Middle frontal gyrus (tissue), 1 donor: ENCODE measurements around the gene MBD5.

ENCODE experiments used
- DNase-seq: peaks from one replicate; pipeline ENCODE4 v3.0.0-alpha.2; 2015; ENCODE audit warnings: low spot score; ENCODE audit errors: extremely low spot score

MBD5 gene

DNA sequence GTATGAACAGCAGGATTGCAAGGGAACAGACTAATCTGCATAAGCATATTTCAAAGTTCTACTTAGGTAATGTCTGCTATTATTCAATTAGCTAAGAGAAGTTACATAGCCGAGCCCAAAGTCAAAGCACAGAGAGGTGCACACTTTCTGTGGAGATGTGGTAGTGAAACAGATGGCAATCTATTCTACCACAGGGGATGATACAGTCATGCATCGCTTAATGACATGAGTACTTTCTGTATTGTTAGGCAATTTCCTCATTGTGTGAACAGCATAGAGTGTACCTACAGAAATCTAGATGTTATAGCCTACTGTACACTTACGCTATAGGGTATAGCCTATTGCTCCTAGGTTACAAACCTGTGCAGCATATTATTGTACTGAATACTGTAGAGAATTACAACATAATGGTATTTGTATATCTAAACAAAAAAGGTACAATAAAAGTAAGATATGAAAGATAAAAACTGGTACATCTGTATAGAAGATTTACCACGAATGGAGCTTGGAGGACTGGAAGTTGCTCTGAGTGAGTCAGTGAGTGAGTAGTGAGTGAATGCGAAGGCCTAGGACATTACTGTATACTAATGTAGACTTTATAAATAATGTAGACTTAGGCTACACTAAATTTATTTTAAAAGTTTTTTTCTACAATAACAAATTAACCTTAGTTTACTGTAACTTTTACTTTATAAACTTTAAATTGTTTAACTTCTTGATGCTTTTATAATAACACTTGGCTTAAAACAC, 197.6 kb downstream of the MBD5 start:
- no peak for DNase-seq

DNA sequence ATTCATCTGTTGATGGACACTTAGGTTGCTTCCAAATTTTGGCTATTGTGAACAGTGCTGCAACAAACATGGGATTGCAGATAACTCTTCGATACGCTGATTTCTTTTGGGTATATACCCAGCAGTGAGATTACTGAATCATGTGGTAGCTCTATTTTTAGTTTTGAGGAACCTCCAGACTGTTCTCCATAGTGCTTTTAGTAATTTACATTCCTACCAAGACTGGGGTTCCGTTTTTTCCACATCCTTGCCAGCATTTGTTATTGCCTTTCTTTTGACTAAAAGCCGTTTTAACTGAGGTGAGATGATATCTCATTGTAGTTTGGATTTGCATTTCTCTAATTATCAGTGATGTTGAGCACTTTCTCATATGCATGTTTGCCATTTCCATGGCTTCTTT, 200.3 kb downstream of the MBD5 start:
- DNase-seq: no peak

DNA sequence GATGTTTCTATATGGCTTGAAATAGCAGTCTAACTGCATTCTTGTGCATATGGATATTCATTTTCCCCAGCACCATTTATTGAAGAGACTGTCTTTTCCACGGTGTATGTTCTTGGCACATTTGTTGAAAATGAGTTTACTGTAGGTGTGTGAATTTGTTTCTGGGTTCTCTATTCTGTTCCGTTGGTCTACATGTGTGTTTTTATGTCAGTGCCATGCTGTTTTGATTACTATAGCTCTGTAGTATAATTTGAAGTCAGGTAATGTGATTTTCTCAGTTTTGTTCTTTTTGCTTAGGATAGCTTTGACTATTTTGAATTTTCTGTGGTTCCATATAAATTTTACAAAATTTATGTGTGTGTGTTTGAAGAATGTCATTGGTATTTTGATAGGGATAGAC, 201.0 kb downstream of the MBD5 start:
- no peak for DNase-seq

DNA sequence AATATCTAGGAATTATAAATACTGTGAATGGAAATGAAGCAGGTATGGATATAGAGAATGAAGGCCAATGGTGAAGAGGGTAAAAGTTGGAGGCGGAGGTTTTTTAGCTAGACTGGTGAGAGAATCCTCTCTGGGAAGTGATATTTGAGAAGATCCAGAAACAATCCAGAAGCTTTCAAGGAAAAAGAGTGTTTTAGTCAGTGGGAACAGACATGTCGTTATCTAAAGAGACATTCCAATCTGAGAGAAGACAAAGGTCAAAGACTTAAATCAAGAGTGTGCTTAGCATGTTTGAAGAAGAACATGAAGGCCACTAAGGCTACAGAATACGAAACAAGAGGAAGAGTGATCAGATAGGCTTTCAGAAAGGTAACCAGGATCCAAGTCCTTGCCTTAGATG, 211.0 kb downstream of the MBD5 start:
- DNase-seq: no peak

DNA sequence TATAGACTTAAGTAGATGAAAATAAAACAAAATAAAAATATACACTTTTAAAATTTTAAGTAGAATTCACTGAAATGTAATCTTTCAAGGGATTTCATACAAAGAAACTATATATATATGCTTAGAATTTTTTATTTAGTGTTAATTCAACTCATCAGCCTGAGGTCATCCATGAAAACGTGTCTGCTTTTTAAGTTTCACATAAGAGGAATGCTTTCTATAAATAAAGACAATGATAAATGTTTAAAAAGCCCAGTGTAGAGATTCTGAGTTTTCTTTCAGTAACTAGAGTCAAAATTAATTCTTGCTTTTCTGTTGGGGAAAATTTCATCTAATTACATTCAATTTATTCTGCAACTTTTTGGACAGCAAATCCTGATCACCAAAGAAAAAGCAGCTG, 213.3 kb downstream of the MBD5 start:
- DNase-seq: no peak

DNA sequence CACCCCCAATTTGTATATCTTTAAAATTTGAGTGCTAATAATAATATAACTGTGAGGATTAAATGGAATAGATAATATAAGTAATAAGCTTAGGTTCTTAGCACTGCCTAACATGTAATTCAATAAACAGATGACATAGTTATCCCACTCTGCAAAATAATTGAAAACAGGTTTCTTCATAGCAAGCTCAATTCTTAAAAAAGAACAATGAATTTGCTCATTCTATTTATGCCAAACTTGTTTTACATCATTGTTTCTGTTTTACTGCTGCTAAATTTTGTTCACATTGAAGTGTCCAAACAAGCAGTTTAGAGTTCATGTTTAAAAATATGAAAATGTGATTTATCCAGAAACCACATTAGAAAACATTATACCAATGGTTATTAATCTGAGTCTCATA, 217.0 kb downstream of the MBD5 start:
- no peak for DNase-seq

DNA sequence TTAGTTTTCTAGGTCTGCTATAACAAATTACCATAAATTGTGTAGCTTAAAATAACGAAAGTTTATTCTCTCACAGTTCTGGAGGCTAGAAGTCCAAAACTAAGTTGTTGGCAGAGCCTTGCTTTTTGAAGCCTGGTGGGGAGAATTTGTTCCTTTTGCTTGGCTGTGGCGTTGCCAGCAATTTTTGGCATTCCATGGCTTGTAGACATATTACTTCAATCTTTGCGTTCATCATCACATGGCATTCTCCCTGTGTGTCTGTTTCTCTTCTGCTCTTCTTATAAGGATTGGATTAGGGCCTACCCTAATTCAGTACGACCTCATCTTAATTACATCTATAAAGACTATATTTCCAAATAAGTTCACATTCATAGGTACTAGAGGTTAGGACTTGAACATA, 217.7 kb downstream of the MBD5 start:
- DNase-seq: no peak

DNA sequence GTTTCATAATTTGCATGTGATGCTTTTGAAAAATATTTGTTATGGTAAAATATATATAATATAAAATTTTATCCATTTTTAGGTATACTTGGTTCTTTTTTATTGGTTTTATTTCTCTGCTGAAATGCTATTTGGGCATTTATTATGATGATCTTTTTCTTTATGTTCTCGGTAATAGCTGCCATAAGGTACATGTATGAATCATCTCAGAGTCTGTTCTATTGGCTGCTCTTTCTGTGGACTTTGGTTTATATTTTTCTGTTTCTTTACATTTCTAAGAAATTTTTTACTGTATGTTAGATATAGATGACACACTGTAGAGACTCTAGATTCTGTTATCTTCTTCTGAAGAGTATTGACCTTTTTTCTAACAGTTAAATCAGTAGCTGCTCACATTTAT, 219.9 kb downstream of the MBD5 start:
- DNase-seq: no peak

DNA sequence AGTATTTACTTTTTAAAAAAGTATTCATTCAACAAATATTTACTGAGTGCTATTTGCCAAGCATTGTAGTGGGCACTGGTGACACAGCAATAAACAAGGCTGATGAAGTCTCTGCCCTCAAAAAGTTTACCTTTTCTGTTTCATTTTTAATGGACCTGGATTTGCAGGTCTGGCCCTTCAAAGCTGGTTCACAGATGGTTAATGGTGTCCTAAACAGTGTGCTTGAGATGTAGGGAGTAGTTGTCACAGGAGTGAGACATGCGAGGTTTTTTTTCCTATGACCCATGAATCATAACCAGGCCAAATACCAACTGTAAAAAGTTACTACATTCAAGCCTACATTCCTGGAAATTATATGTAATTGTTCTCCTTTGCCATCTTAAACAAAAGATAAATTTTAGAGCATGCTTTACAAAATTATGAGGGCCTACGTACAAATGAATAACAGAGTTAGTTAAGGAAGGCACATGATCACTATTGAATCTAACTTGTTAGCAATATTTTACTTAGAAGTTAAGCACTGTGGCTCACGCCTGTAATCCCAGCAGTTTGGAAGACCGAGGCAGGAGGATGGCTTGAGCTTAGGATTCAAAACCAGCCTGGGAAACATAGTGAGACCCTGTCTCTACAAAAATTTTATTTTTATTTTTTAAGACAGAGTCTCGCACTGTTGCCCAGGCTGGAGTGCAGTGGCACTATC, 223.9 kb downstream of the MBD5 start:
- DNase-seq: no peak

DNA sequence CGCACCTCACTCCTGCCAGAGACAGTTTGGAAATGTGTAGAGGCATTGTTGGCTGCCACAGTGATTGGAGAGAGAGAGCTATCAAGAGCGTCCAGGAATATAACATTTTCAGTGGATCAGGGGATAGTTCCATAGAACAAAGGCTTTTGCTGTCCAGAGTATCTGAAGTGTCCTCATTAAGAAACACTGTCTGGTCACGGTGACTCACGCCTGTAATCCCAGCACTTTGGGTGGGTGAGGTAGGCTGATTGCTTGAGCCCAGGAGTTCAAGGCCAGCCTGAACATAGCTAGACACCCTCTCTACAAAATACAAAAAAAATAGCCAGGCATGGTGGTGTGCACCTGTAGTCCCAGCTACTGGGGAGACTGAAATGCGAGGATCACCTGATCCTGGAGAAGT, 231.1 kb downstream of the MBD5 start:
- no peak for DNase-seq

DNA sequence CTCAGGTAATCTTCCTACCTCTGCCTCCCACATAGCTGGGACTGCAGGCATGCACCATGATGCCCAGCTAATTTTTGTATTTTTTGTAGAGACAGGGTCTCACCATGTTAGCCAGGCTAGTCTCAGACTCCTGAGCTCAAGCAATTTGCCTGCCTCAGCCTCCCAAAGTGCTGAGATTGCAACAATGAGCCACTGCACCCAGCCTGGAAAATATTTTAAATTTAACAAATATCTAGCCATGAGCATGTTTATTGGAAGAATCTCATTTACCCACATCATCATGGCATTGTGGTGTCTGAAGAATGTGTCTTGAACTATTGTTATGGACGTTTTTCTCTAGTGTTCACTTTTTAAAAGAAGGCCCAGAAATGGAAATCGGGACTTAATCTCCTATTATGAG, 231.8 kb downstream of the MBD5 start:
- DNase-seq: no peak

DNA sequence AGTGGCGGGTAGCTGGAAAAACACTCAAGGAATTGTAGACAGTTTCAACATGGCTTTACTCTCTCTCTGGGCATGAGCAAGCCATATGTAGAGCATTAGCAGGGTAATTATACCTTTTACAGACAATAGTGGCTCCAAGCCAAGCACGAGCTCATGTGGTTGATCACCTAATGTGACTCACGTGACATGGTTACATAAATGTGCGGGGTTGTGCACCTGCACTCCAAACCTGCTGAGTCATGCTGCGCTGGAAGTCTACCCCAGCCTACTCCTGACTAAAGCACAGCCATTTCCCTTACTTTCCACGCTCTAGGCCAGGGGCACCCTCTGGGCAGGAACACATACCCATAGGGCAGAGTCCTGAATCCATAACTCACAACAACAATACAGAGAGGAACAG, 232.8 kb downstream of the MBD5 start:
- DNase-seq: no peak

DNA sequence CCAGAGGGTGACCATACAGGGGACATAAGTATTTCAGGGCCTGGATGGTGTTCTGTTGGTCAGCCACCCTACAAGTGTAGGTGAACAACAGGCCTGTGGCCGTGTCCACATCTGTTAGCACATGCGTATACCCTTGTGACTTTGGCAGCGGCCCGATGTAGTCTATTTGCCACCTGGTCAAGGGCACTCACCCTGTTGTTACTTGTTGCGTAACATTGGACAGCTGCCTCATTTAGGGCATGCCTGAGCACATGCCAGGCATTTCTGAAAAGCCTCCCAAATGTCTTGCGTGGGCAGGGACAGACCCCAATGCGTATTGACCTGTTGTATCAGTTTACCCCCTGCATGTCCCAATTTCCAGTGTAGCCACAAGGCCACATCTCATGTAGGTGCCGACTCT, 235.0 kb downstream of the MBD5 start:
- DNase-seq: no peak

DNA sequence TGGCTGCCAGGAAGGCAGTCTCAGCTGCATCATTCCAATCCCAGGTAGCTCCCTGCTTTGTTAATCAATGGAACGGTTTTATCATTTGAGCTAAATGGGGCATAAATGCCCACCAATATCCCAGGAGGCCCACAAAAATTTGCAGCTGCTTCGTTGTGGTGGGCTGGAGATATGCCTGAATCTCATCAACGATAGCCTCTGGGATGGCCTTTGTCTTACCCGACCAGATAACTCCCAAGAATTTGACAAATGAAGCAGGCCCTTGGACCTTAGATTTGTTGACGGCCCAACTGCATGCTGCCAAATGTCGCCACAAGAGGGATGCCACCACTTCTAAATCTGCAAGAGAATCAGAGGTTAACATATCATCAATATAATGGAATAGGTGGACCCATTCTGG, 236.4 kb downstream of the MBD5 start:
- DNase-seq: no peak

DNA sequence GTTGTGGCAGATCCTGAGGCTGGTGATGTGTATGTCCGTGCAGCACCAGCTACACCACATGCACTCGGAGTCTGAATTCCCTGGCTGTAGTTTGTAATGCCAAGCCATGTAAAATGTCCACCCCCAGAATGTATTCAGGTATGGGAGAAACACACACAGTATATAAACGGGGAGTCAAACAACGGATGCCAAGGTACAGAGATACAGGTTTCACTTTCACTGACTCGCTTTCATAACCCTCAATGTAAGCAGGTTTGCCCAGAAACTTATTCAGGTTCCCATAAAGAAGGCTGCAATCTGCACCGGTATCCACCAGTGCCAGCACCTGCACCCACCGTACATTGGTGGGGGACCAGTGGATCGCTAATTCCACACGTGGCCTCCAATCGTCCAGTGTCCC, 237.2 kb downstream of the MBD5 start:
- DNase-seq: no peak

DNA sequence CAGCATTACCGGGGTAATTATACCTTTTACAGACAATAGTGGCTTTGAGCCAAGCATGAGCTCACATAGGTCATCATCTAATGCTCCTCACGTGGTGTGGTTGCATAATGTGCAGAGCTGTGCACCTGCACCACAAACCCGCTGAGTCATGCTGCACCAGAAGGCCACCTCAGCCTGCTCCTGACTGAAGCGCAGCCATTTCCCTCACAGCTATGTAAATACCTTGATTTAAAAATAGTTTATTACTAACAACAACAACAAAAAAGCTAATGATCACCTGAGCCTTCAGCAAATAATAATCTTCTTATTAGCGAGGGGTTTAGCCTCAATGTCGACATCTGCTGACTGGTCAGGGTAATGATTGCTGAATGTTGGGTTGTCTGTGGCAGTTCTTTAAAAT, 238.8 kb downstream of the MBD5 start:
- no peak for DNase-seq

DNA sequence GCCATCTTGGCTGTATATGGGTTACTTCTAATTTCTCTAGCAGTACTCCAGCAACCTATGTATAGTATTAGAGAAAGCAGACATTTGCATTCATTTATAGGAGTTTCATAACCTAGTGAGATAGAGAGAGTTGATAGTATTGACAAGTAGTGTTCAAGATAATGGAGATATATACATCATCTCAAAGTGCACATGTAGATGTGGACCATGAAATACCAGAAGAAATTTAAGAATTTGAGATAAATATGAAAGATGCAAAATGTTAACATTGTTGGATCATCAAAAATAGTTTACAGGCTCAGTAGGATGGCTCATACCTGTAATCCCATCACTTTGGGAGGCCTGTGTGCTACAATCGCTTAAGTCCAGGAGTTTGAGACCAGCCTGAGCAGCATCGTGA, 243.0 kb downstream of the MBD5 start:
- DNase-seq: no peak

DNA sequence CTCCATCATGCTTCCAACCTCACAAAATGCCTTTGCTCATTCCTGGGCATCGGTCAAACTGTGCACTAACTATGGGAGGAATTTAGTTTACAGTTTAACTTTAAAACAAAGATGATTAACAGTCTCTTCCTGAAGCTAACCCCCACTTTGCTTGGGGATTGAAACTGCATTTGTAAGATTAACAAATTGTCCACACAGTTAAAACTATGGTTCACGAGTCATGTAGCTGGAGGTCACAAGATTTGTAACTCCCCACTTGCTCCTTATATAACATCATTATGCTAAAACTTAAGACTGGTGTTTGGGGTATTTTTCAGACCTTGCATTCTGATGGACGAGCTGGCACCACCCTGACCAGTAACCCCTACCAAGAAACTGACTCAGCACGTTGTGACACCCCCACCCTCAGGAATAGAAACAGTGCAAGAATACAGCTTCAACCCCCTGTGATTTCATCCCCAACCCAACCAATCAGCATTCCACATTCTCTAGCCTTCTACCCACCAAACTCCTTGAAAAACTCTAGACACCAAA, 252.3 kb downstream of the MBD5 start:
- no peak for DNase-seq

DNA sequence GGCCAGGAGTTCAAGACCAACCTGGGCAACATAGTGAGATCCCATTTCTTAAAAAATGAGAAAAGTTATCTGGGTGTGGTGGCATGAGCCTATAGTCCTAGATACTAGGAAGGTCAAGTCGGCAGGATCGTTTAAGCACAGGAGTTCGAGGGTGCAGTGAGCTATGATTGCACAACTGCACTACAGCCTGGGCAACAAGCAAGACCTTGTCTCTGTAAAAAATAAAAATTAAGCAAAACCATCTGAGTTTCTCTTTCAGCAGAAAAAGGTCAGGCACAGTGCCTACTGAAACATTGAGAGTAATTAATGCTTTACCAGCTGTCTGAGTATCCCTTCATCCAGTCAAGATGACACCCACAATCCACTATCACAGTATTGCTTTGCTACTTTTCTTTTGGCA, 258.3 kb downstream of the MBD5 start:
- no peak for DNase-seq

DNA sequence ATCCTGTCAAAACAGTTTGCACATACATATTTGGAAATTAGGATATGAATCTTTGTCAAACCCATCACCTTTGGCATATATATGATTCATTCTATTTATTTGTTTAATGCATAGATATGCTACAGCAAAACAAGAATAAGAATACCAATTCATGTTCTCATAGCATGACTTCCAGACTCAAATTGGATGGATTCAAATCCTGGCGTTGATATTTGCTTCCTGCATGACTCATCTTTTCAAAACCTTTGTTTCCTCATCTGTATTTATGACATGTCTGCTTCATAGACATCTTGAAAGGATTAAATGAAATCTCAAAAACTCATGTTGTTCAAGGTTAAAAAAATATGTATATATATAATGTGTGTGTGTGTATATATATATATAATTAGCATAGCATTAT, 261.3 kb downstream of the MBD5 start:
- no peak for DNase-seq

DNA sequence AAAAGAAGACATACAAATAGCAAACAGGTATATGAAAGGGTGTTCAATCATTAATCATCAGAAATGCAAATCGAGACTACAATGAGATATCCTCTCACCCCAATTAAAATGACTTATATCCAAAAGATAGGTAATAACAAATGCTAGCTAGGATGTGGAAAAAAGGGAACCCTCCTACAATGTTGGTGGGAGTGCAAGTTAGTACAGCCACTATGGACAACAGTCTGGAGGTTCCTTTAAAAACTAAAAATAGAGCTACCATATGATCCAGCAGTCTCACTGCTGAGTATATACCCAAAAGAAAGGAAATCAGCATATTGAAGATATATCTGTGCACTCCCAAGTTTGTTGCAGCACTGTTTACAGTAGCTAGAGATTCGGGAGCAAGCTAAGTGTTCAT, 271.5 kb downstream of the MBD5 start:
- DNase-seq: no peak

DNA sequence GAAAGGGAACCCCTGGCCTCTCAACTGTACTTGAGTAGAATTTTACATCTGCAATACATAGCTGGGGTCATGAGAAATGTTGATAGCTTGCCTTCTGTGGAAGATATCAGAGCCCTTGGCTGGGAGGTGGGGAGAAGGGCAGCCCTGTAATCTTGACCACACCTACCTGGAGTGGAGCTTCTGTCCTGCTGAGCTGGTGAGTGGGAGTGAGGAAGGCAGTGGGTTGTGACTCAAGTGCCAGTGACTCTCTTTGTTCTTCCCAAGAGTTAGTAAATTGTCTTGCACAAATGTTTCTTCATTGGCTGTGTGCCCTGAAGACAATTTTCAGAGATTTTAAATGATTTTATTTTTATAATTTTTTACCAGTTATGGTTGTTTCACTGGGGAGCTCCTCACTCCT, 277.3 kb downstream of the MBD5 start:
- DNase-seq: no peak

DNA sequence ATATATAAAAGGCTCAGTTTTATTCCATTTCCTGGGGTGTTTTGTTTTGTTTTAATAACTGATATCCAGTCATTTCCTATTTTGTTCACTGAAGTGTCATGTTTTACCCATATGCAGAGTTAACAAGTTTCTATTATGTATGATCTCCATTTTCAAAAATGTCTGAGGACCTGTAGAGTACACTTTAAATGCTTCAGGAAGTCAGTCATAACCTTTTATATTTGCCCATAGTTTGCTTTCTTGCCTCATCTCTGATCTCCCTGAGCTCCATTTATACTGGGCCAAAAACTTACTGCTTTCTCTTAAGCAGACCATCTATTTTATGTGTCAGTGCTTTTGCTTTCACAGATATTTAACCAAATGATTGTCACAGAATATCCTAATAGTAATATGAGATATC, 278.7 kb downstream of the MBD5 start:
- DNase-seq: no peak
